Fibroblast of lung (primary cell): Measurements from ENCODE around the gene ANKRD66. TPM values are rescaled to one million over a fixed set of nuclear protein-coding genes. Genes with fewer than 3 reads are reported as not detected.

ENCODE experiments used
- DNase-seq, 2 donors: peaks; one replicate each; pipeline versions ENCODE4 v3.0.0 to v3.0.0-alpha.2; 2010; ENCODE audit warnings: low read depth in 2 of 2
- H2AFZ ChIP-seq: 2 replicates; pipeline ENCODE4 v1.5.1; 2012; ENCODE audit warnings: low read length, control low read depth, inconsistent platforms
- H3K27ac ChIP-seq: 2 replicates; pipeline ENCODE4 v1.5.1; 2011; ENCODE audit warnings: low read length, control low read depth; ENCODE audit not compliant: insufficient read depth
- H3K27me3 ChIP-seq: 2 replicates; pipeline ENCODE4 v1.5.1; 2011; ENCODE audit warnings: mild to moderate bottlenecking, low read length; ENCODE audit not compliant: control insufficient read depth, insufficient read depth
- H3K36me3 ChIP-seq: 2 replicates; pipeline ENCODE4 v1.5.1; 2011; ENCODE audit warnings: low read length; ENCODE audit not compliant: control insufficient read depth, insufficient read depth
- H3K4me1 ChIP-seq: 2 replicates; pipeline ENCODE4 v1.5.1; 2011; ENCODE audit warnings: low read length; ENCODE audit not compliant: control insufficient read depth, insufficient read depth; ENCODE audit errors: extremely low read depth
- H3K4me2 ChIP-seq: 2 replicates; pipeline ENCODE4 v1.5.1; 2011; ENCODE audit warnings: low read length, control low read depth; ENCODE audit not compliant: insufficient read depth; ENCODE audit errors: extremely low read depth
- H3K4me3 ChIP-seq, 4 experiments: fragments of 200-600 bp in 1 of 4; sonication (generic) in 1 of 4; replicated peaks in 1 of 4; 2 replicates each; pipeline ENCODE4 v1.5.1; 2011 to 2016; ENCODE audit warnings: low read length in 4 of 4, low read depth in 3 of 4, mild to moderate bottlenecking in 3 of 4, control low read depth in 2 of 4, inconsistent platforms in 1 of 4, mixed read lengths in 1 of 4; ENCODE audit not compliant: insufficient read depth in 1 of 4; ENCODE audit errors: control extremely low read depth in 1 of 4
- H3K79me2 ChIP-seq: 2 replicates; pipeline ENCODE4 v1.5.1; 2012; ENCODE audit warnings: mild to moderate bottlenecking, low read length, inconsistent platforms; ENCODE audit not compliant: control insufficient read depth, insufficient read depth
- H3K9ac ChIP-seq: 2 replicates; pipeline ENCODE4 v1.5.1; 2011; ENCODE audit warnings: mild to moderate bottlenecking, low read length, control low read depth; ENCODE audit not compliant: insufficient read depth
- H3K9me3 ChIP-seq: 2 replicates; pipeline ENCODE4 v1.5.1; 2012; ENCODE audit warnings: low read depth, low read length; ENCODE audit not compliant: control insufficient read depth, insufficient read depth
- H4K20me1 ChIP-seq: 2 replicates; pipeline ENCODE4 v1.5.1; 2011; ENCODE audit warnings: low read length; ENCODE audit not compliant: control insufficient read depth, insufficient read depth; ENCODE audit errors: extremely low read depth
- CTCF ChIP-seq, 2 donors: IDR thresholded peaks in 1 of 2; conservative IDR thresholded peaks in 1 of 2; 1 replicate in 1 of 2; 2 replicates in 1 of 2; pipeline ENCODE4 v1.5.1; 2011 to 2012; ENCODE audit warnings: low read length in 2 of 2, control low read depth in 1 of 2, inconsistent platforms in 1 of 2, low read depth in 1 of 2, mild to moderate bottlenecking in 1 of 2
- EZH2 ChIP-seq: IDR thresholded peaks from 2 replicates; pipeline ENCODE4 v1.5.1; 2012; ENCODE audit warnings: low read length, control low read depth, mild to moderate bottlenecking; ENCODE audit errors: missing control alignments
- polyA plus RNA-seq, 2 donors: library from polyadenylated mRNA; depleted of rRNA in 1 of 2; stranded (reverse) in 1 of 2; unstranded in 1 of 2; fragments of >200 nt; gene quantifications; 2 replicates each; pipeline ENCODE4 v1.2.1, GENCODE V29; 2011 to 2012; ENCODE audit warnings: missing spikeins in 1 of 2
- total RNA-seq: library from RNA; depleted of rRNA; stranded (reverse); fragments of >200 nt; gene quantifications from 2 replicates; pipeline ENCODE4 v1.2.1, GENCODE V29; 2014

The ANKRD66 gene
- total and polyA plus RNA-seq, 2 donors (not counting 1 experiment from before 2014, with no cell fraction given), result not detected

- Histone ChIP-seq H4K20me1 (no peaks in the 10 kb centered on the region), H3K4me1 (no peaks in the 10 kb centered on the region), H3K4me2 (no peak overlapping the region), H3K9me3 (no peaks in the 10 kb centered on the region), H3K4me3 (no peak overlapping the region), H2AFZ (no peak overlapping the region), H3K36me3 (no peaks in the 10 kb centered on the region), H3K27ac (no peak overlapping the region), H3K27me3 (no peaks in the 10 kb centered on the region), H3K9ac (no peak overlapping the region), H3K79me2 (no peaks in the 10 kb centered on the region)
- TF ChIP-seq EZH2 (no peak), CTCF (conservative IDR thresholded peaks at IDR 0.05 in 1 of 2, IDR thresholded peaks at IDR 0.05 in 1 of 2; ENCODE audit: low read depth in 1 of 2, low read length in 2 of 2) (no peak)
- peak; percentile 22 to 89 for DNase-seq
Measured at GRCh38 chr6:46719099-46719498, 27.6 kb upstream of the ANKRD66 start.

DNA sequence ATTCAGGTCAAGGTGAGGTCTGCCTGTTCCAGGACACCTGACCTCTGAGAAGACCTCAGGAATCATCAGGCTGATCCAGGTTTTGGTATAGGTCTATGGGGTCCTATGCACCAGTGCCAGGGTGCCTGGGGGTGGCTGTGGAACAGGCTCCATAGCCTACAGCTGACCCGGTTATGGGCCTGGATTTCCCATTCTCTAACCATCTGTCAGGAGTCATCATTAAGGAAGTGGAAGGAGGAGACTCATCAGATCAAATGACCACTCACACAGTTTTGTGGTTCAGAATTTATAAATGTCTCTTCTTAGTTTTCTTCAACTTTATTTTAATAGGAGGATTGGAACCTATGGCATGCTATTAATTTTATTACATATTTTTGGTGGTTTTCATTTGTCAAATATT lies 26.3 kb upstream of the ANKRD66 start:
- Histone ChIP-seq H3K36me3 (no peaks in the 10 kb centered on the region), H4K20me1 (no peaks in the 10 kb centered on the region), H3K4me2 (no peak overlapping the region), H2AFZ (no peak overlapping the region), H3K9ac (no peak overlapping the region), H3K27me3 (no peaks in the 10 kb centered on the region), H3K9me3 (no peaks in the 10 kb centered on the region), H3K27ac (no peak overlapping the region), H3K79me2 (no peaks in the 10 kb centered on the region), H3K4me1 (no peaks in the 10 kb centered on the region), H3K4me3 (no peak overlapping the region)
- TF ChIP-seq CTCF (conservative IDR thresholded peaks at IDR 0.05 in 1 of 2, IDR thresholded peaks at IDR 0.05 in 1 of 2; ENCODE audit: low read depth in 1 of 2, low read length in 2 of 2), result no peak
- TF ChIP-seq EZH2, result no peak
- no peak for DNase-seq

GRCh38 chr6:46729787-46730326 lies 16.9 kb upstream of the ANKRD66 start:
- Histone ChIP-seq H3K4me1 (no peaks in the 10 kb centered on the region), H3K27me3 (peaks cover 17% of the 10 kb centered on the region), H3K36me3 (no peaks in the 10 kb centered on the region), H3K4me3 (no peak overlapping the region), H3K9me3 (no peaks in the 10 kb centered on the region), H3K27ac (no peak overlapping the region), H4K20me1 (no peaks in the 10 kb centered on the region), H3K9ac (no peak overlapping the region), H3K4me2 (no peak overlapping the region), H3K79me2 (no peaks in the 10 kb centered on the region), H2AFZ (no peak overlapping the region)
- DNase-seq, result no peak
- no peak for TF ChIP-seq CTCF (conservative IDR thresholded peaks at IDR 0.05 in 1 of 2, IDR thresholded peaks at IDR 0.05 in 1 of 2; ENCODE audit: low read depth in 1 of 2, low read length in 2 of 2)
- no peak for TF ChIP-seq EZH2
